ENCODE measurements around the gene RRM2. TPM values are rescaled to one million over a fixed set of nuclear protein-coding genes. Genes with fewer than 3 reads are reported as not detected.

Gene RRM2
- total RNA-seq, 2 experiments from 2014 or later: 546 to 570 TPM

Other genes starting within 250 kb of the RRM2 start
- 1 to 10 TPM; 1.2 to 2.0 TPM for gene GRHL1, start 171.0 kb upstream of the RRM2 start, total RNA-seq
- gene KLF11, start 79.2 kb upstream of the RRM2 start, total RNA-seq: 10 to 100 TPM; 14.4 to 16.0 TPM
- gene CYS1, start 42.3 kb upstream of the RRM2 start, total RNA-seq: under 1 TPM; 0.40 to 0.71 TPM
- 10 to 100 TPM; 70.0 to 71.4 TPM for gene HPCAL1, start 180.2 kb downstream of the RRM2 start, total RNA-seq

Data from activated CD4-positive, alpha-beta memory T cell treated with anti-CD3 and anti-CD28 coated beads, Interleukin-2, amount 10 ng/mL, durations not matched to agents 7 days and 5 days (primary cell).